MCF 10A (cell line): ENCODE results near the gene ADAMTS2. TPM values are rescaled to one million over a fixed set of nuclear protein-coding genes. Genes with fewer than 3 reads are reported as not detected.

Experiments
- BruUV-seq: library from RNA; stranded (reverse); fragments of 400-500 nt; replicated peaks from 2 replicates; lab custom pipeline; 2021; lab: Mats Ljungman, UMichigan
- CTCF ChIA-PET: fragments of 300-600 bp; sonication (Branson Sonifier 250); formaldehyde crosslinking; extraction: SDS; loops from one replicate; lab custom pipeline; 2021; ENCODE audit warnings: antibody characterized with exemption, inconsistent platforms; lab: Yijun Ruan, JAX
- POLR2A ChIA-PET: fragments of 300-600, 350-650 bp; sonication (Branson Sonifier 250); formaldehyde crosslinking; extraction: SDS; loops from one replicate; lab custom pipeline; 2020; ENCODE audit warnings: antibody characterized with exemption, inconsistent platforms; lab: Yijun Ruan, JAX
- DNase-seq: peaks from one replicate; pipeline ENCODE4 v3.0.0-alpha.2; 2018; ENCODE audit not compliant: unreplicated experiment
- H3K27ac Mint-ChIP-seq: one replicate; pipeline ENCODE4 v1.8.0; 2022; ENCODE audit warnings: mild to moderate bottlenecking, low read depth, mixed read lengths; ENCODE audit not compliant: unreplicated experiment
- H3K27me3 Mint-ChIP-seq: one replicate; pipeline ENCODE4 v1.8.0; 2022; ENCODE audit warnings: mixed read lengths; ENCODE audit not compliant: insufficient read depth, unreplicated experiment
- H3K36me3 Mint-ChIP-seq: one replicate; pipeline ENCODE4 v1.8.0; 2022; ENCODE audit warnings: mild to moderate bottlenecking, moderate library complexity, mixed read lengths; ENCODE audit not compliant: insufficient read depth, unreplicated experiment
- H3K4me1 Mint-ChIP-seq: one replicate; pipeline ENCODE4 v1.8.0; 2022; ENCODE audit warnings: mixed read lengths; ENCODE audit not compliant: insufficient read depth, unreplicated experiment
- H3K4me3 Mint-ChIP-seq: one replicate; pipeline ENCODE4 v1.8.0; 2022; ENCODE audit warnings: mild to moderate bottlenecking, moderate library complexity, mixed read lengths; ENCODE audit not compliant: unreplicated experiment
- H3K9me3 Mint-ChIP-seq: one replicate; pipeline ENCODE4 v1.8.0; 2022; ENCODE audit warnings: mixed read lengths; ENCODE audit not compliant: unreplicated experiment
- intact Hi-C: fragments of 100-400 bp; cut with micrococcal nuclease; formaldehyde crosslinking; loops from 2 replicates; pipeline ENCODE4 v1.14.1; 2022
- total RNA-seq: library from RNA; stranded (reverse); gene quantifications from 2 replicates; pipeline ENCODE4 v1.2.3, GENCODE V29; 2022
- TF ChIP-seq, protein P1 (sequence below): fragments of 200-600 bp; IDR thresholded peaks from one replicate; pipeline ENCODE4 v1.8.0; 2022; ENCODE audit warnings: antibody characterized with exemption, mild to moderate bottlenecking; ENCODE audit not compliant: unreplicated experiment

The ADAMTS2 gene
- total RNA-seq, 1 experiment from 2014 or later: not detected

DNA sequence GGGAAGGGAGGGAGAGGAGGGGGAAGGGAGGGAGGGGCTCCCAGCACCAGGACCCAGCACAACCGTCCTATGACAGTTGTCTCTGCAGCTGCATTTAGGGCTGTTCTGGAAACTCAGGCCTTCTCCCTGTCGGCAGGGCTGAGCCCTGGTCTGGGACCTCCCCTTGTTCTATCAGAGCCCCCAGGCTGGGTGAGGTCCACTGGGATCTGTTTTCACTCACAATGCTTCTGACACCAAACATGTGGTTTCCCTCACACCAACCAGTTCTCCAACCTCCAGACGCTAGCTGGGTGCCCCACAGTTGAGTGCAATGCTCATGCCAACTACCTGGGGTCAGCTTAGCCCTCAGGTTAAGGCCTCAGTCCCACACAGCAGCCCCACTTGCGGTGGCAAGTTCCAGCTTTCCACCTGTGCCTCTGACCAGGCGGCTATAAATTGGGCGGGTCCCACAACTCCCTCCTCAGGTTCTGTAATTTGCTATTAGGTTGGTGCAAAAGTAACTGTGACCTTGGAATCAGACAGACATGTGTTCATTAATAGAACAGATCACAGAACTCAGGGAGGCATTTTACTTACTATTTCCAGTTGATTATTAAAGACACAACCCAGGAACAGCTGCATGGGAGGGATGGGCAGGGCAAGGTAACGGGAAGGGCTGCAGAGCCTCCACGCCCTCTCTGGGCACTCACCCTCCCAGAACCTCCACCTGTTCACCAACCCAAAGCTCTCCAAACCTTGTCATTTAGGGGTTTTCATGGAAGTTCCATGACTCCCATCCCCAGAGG lies 13.5 kb downstream of the ADAMTS2 start:
- Mint-ChIP-seq H3K27me3 (no peaks in the 10 kb centered on the region), H3K4me1 (no peaks in the 10 kb centered on the region), H3K9me3 (no peaks in the 10 kb centered on the region), H3K4me3 (no peak overlapping the region), H3K36me3 (no peaks in the 10 kb centered on the region), H3K27ac (no peak overlapping the region)
- intact Hi-C loops: no loop called here
- CTCF ChIA-PET: no interaction called here
- BruUV-seq: no TSS peak
- POLR2A ChIA-PET: no interaction called here
- DNase-seq: no peak
- TF ChIP-seq, protein P1, sequence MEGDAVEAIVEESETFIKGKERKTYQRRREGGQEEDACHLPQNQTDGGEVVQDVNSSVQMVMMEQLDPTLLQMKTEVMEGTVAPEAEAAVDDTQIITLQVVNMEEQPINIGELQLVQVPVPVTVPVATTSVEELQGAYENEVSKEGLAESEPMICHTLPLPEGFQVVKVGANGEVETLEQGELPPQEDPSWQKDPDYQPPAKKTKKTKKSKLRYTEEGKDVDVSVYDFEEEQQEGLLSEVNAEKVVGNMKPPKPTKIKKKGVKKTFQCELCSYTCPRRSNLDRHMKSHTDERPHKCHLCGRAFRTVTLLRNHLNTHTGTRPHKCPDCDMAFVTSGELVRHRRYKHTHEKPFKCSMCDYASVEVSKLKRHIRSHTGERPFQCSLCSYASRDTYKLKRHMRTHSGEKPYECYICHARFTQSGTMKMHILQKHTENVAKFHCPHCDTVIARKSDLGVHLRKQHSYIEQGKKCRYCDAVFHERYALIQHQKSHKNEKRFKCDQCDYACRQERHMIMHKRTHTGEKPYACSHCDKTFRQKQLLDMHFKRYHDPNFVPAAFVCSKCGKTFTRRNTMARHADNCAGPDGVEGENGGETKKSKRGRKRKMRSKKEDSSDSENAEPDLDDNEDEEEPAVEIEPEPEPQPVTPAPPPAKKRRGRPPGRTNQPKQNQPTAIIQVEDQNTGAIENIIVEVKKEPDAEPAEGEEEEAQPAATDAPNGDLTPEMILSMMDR: no peak

DNA sequence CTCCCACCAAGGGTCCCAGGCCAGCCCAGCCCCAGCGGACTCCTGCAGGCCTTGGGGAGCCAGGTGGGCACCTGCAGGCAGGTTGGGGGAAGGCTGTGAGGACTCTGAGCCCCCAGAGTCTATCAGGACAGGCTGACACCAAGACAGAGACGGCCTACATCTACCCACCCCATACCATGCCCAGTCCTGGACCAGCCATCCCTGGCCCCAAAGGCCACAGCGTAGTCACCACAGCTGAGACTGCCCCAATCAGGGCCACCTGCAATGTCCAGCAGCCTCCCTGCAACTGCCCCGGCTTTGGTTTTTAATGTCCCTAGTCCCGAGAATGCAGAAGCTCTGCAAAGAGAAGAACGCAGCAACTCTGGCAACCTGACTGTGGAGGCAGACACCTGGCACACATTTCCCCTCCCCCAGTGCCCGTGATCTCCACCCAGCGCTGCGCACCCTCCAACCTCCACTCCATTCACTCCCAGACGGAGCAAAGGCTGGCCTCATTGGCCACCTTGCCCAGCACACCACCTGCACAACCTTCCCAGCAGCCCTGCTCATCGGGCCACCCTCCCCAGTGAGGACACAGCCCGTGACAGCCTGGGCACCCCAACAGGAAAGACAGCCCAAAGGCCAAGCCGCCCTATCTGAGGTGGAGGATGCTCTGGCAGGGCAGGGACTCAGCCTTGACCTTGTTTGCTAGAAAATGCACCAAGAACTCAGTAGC lies 14.9 kb downstream of the ADAMTS2 start:
- CTCF ChIA-PET: interaction anchor here (0.7 kb wide), 1 partner anchor 179 kb away, joined by 3 read pairs; no protein-coding TSS in a partner anchor
- POLR2A ChIA-PET: no interaction called here
- Mint-ChIP-seq H3K4me1 (no peaks in the 10 kb centered on the region), H3K4me3 (no peak overlapping the region), H3K27ac (no peak overlapping the region), H3K27me3 (no peaks in the 10 kb centered on the region), H3K9me3 (no peaks in the 10 kb centered on the region), H3K36me3 (no peaks in the 10 kb centered on the region)
- TF ChIP-seq, protein P1: no peak
- no peak for DNase-seq
- BruUV-seq: no TSS peak
- intact Hi-C loops: no loop called here

DNA sequence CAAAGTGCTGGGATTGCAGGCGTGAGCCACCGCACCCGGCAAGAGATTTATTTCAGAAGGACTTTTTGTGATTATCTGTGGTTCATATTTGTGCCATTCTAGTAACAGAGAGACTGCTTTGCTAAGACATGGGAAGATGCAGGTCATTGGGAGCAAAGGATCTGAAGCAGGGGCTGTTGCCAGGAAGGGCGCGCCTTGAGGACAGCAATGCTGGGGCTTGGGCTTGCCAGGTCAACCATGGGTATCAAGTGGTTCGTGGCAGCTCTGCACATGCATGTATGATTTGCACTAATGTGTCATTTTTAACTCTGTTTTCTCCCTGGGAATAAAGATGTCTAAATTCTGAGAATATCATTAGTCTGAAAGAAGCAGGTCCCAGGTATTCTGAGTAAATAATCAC lies 17.0 kb downstream of the ADAMTS2 start:
- CTCF ChIA-PET: no interaction called here
- Mint-ChIP-seq H3K27ac (no peak overlapping the region), H3K36me3 (no peaks in the 10 kb centered on the region), H3K9me3 (no peaks in the 10 kb centered on the region), H3K4me1 (no peaks in the 10 kb centered on the region), H3K27me3 (no peaks in the 10 kb centered on the region), H3K4me3 (no peak overlapping the region)
- DNase-seq: no peak
- POLR2A ChIA-PET: no interaction called here
- intact Hi-C loops: no loop called here
- TF ChIP-seq, protein P1: no peak
- BruUV-seq: no TSS peak

DNA sequence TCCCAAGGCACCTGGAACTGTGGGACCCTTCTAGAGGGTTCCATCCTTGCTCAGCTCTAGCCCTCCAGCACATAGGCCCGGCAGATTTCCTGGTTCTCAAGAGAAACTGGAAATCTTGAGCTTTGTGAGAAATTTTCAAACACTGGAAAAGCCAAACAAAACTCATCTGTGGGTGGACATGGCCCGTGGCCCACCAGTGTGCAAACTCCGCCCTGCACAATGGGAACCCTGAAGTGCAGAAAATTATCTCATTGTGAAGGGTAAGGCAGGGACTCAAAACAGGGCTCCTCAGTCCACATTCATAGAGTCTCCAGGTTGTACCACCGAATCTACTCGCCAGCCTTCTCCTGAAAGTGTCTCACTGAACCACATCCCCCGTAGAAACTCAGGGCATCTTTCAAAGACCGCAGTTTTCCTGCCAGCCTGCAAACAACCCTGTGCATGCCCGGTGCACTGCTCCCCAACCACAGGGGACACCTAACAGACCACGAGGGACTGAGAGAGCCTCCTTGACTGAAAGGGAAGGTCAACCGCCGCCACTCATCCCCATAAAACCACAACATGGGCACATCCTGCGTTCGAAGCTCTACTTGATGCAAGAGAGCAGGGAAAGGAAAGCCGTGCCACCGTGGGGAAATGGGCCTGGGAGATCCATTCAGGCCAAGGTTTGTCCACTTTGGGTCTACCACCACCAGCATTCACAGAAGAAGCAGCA lies 18.1 kb downstream of the ADAMTS2 start:
- ChIA-PET CTCF (interaction anchor here (0.7 kb wide), 1 partner anchor 33 kb away, joined by 4 read pairs; no protein-coding TSS in a partner anchor), POLR2A (no interaction called here)
- intact Hi-C loops: no loop called here
- Mint-ChIP-seq H3K9me3 (no peaks in the 10 kb centered on the region), H3K27ac (no peak overlapping the region), H3K27me3 (no peaks in the 10 kb centered on the region), H3K4me1 (no peaks in the 10 kb centered on the region), H3K4me3 (no peak overlapping the region), H3K36me3 (no peaks in the 10 kb centered on the region)
- DNase-seq: no peak
- BruUV-seq: no TSS peak
- TF ChIP-seq, protein P1: no peak
